Activated CD4-positive, alpha-beta T cell treated with anti-CD3 and anti-CD28 coated beads for 4 hours (primary cell): ENCODE measurements around the gene NR5A2.

ENCODE experiments used
- DNase-seq, 2 donors: peaks; one replicate each; pipeline ENCODE4 v3.0.0-alpha.2; 2020

NR5A2 gene

DNA sequence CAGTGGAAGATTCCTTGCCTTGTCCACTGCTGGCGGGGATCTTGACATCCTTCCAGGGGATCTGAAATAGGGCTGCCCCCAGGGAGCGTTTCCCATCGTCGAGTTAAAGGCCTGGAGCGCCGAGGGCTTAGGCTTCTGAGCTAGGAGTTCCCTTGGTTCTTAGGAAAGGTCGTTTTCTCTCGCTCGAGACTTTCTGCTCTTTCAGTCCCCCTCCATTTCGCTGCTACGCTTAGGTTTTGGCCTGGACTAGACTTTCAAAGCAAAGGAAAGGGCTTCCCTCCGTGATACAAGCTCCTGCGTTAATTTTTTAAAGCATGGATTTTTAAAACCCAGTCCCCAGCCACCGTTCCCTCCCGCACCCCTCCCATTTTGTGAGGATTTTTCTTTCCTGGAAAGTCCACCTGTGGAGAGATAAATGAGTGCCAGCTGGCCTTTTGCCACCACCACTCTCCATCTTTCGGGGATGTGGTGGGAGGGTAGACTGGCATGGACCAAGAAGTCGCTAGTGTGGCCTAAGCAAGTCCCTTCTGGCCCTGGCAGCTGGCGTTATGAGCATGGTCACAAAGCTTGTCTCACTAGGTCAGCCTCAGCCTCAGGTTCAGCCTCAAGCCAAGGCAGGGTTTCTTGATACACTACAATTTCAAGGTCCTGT lies 9.2 kb downstream of the NR5A2 start:
- DNase-seq: no peak

GRCh38 chr1:200037501-200037900 lies 10.0 kb downstream of the NR5A2 start:
- no peak for DNase-seq

DNA sequence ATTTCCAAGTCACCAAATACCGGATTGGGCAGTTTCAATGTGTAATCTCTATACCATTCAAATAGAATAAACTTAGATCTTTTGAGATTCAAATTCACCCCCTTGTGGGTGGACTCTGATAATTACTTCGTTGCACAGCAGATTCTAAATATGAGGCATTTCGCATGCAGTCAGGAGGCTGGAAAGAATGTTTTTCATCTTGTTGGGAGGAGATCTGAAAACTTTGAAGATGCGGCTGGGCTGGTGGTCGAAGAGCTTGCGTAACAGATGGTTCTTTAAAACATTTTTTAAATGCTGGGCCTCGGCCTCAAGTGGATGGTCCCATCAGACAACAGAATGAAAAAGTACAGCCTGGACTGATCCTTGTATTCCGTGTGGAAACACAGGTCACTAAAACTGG lies 10.4 kb downstream of the NR5A2 start:
- DNase-seq: no peak

DNA sequence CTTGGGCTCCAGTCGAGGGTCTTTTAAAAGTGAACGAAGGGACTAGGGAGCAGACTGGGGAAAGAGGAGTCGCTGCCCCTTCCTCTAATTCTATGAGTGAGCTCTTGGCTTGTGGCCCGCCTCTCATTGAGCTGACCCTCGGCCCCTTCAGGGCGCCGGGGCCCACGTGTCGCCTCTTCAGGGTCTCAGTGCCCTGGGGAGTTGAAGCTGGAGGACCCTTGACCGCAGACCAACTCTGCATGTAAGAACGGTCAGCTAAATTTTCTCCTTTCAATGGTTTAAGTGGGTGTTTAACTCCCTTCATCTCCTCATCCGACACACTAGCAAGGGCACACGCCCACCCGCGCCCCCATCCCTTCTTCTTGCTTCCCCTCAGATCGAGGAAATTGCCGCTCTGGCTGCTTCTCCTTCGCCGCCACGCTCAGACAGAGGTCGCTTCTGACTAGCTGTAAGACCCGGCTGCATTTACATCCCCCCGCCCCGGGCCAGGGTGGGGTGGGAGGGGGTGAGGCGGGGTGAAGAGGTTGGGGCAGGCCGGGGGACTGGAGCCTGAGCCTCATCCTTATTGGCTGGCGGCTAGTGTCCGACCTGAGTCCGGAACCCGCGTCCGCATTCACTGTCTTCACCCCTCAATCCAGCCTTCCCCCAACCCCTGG lies 10.9 kb downstream of the NR5A2 start:
- DNase-seq: no peak

DNA sequence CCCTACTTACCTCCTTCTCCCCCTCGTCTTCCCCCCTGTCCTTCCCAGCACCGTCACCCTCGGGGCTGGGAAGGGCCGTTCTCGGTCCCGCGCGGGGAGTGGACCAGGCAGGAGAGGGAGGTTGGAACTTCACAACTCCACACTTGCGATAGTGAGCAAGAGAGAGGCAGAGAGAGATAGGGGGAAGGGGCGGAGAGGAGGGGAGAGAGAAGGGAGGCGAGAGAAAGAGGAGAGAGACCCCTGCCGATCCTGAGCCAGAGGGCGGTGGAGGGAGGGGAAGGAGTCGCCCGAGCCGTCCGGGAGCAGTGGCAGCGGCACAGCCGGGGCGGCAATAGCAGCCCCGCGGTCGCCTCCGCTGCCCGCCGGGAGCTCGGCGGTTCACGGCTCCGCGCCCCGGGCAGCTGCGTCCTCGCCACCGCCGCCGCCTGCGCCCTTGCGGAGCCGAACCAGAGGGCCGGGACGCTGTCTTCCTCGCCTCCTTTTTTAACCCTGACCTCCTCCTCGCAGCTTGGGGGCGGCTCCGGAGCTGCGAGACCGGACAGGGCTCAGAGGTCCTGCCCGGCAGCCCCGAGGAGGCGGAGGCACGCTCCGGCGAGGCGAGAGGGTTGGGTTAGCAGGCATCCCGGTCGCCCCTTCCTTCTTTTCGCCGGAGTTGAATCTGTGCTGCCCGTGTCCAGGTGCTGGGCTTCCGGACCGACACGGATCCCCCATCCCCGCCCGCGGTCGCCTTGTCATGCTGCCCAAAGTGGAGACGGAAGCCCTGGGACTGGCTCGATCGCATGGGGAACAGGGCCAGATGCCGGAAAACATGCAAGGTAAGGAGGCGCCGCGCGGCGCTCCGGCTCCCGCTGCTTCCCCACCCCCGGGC lies 11.7 kb downstream of the NR5A2 start:
- DNase-seq: no peak

DNA sequence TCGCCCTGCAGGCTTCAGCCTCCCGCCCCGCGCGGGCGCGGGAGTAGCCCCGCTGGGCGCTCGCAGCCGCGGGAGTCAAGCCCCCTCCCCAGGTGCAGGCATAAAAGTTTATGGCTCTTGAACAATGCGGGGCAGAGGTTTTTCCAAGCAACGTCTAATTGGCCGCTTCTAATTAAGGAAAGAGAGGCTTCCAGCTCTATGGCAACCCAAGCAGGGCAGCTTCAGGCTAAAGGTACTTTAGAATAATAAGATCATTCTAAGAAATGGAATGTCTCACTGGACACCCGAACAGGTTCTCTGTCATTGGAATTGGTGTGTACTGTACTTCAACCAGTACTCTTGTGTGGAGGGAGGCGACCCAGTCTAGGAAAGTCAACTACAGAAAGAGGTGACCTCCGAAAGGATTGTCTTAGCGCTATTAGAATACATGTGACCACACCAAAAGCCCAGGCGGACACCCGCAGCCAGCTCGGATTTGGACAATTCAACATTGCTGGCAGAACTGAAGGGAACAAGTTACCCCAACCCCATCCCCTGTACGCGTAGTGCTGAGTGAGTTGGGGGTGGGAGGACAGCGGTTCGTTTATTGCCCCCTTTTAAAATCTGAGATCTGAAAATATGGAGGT lies 12.5 kb downstream of the NR5A2 start:
- DNase-seq: no peak

DNA sequence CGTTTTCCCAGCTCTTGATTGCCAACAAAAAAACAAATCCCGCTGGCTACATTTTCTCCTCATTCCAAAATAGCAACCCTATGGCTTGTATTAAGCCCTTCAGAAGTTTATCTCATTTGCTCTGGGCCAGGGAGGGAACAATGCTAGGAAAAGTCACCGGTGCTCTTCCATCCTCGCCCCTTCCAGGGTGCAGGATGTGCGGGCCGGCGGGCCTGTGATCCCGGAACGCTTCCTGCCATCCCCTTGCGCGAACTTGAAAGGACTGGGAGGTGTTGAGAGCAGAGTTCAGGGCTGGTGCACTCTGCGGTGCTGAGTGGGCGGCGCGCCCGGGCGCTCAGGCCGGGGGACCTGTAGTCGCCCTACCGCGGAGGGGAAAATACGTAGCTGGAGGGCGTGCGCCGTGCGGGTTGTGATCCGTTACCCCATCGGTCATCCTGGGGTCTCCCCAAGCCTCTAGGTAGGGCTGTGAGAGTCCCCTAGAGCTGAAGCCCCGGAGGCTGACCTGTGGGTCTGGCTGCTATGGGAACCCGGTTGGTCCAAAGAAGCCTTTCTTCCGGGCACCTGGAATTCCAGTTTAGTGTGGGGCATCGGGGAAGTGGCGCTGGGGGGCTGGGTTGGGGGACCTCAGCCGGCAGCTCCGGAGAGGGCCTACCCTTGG lies 13.1 kb downstream of the NR5A2 start:
- no peak for DNase-seq

GRCh38 chr1:200041337-200042118 lies 14.0 kb downstream of the NR5A2 start:
- DNase-seq: no peak

GRCh38 chr1:200042119-200042551 lies 14.6 kb downstream of the NR5A2 start:
- DNase-seq: no peak

GRCh38 chr1:200042552-200043335 lies 15.2 kb downstream of the NR5A2 start:
- no peak for DNase-seq

- no peak for DNase-seq
Observed at GRCh38 chr1:200043336-200043668, 15.8 kb downstream of the NR5A2 start.

DNA sequence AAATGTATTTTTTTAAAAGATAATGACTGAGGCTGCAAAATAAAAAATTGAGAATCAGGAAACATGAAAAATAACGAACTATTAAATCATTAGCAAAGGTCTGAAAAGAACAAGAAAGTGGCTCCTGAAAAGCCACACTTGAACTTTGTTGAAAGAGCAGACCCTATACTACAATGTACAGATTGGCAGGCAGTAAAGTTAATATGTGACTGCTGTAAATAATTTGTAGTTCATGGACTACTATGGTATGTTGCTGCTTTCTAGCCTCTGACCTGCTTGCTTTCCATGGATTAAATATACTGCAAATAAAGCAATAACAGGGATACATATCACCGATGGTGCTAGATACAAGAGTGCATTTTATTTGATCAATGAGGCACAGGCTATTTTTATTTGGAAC lies 18.6 kb downstream of the NR5A2 start:
- DNase-seq: no peak

- DNase-seq: no peak
Observed at GRCh38 chr1:200048244-200048643, 20.7 kb downstream of the NR5A2 start.

DNA sequence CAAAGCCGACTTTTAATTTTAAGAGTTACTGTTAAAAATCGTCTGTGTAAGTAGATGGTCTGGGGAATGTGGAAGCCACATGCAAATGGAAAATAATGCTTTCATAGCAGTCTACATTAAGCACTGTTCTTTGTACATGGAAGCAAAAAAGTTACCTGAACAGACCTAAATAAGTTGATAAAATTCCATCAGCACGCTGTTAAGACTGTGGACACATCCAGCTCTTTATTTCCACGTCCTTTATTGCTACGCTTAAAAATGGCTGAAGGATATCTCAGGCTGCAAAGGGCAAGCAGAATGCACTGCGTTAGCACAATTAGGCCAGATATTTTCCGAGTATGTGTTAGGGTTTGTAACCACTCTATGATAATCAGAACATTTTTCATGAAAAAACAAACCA lies 22.3 kb downstream of the NR5A2 start:
- no peak for DNase-seq

DNA sequence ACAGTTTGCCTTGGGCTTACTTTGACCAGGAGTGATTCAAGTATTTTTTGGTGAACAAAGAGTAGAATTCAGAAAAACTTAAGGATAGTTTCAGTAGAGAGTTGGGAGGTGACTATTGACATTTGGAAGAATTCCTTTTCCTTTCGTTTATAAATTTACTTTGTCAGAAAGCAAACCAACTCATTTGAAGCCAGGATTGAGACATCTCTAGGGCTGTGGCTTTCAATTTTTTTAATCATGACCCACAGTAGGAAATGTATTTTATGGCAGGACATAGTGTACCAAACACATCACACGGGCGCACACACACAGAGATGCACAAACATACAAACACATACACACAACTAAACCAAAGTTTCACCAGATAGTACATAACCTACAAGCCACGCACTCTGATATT lies 24.1 kb downstream of the NR5A2 start:
- DNase-seq: no peak

GRCh38 chr1:200053091-200053490 lies 25.6 kb downstream of the NR5A2 start:
- DNase-seq: no peak

DNA sequence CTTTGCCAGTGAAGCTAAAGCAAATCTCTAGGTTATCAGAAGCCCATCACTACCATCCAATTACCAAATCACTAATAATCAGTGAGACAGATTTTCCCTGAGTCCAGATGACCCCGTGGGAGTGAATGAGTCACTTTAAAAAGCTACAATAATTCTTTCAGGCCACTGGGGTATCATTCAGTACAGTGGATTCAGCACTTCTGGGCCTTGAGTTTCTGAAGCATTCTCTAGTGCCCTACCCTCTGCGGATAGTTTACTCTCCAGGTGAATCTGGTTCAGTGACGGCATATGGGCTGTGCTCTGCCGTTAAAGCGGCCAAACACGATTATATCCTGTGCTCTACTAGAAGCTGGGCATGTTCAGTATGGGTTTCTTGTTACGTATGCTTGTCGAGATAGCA lies 26.1 kb downstream of the NR5A2 start:
- DNase-seq: no peak

GRCh38 chr1:200058341-200058740 lies 30.8 kb downstream of the NR5A2 start:
- DNase-seq: no peak

DNA sequence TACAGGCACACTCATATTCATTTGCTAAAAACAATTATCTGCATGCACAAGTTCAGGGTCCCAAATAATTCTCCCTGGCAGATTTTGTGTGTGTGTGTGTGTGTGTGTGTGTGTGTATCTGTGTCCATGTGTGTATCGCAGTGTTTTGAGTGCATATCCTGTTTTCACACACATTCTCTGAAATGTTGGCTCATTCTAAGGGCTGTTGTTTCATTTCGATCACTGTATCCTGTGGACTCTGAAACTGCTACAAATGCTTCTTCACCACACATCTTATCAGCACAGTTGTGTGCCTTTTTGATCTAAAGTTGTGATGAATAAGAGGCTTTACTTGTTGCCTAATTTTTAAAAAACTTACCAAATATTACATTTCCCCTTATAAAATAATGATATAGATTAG lies 34.6 kb downstream of the NR5A2 start:
- no peak for DNase-seq

DNA sequence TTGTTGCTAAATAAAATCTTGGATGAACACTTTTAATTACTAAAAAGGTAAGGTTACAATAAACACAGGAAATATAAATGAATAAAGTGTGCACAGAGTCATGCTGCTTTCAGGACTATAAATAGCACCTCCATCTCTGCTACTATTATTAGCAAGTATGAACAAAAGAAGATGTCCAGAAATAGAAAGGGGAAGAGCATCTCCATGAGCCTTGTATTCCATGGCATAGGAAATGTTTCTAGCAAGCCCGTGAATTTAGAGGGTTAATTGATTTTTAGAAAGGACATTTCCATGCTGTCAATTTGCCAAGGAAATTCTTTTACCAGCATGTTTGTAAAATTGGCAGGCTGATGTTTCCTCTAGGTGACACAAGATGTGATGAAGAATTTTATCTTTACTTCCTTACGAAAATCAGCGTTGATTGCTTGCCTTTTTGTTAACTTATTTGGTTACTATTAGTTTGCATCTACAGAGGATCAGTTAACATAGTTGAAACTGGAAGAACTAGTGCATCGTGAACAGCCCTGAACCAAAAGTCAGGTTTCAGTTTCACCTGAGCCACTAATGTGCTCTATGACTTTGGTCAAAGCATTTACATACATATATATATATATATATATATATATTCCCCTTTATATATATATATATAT lies 45.3 kb downstream of the NR5A2 start:
- no peak for DNase-seq

DNA sequence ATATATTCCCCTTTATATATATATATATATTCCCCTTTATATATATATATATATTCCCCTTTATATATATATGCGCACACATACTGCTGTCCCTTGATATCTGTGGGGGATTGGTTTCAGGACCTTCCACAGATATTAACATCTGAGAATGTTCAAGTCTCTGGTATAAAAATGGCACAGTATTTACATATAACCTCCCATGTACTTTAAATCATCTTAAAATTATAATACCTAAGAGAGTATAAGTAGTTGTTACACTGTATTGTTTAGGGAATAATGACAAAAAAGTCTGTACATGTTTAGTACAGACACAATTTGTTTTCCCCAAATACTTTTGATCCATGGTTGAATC lies 45.8 kb downstream of the NR5A2 start:
- no peak for DNase-seq
